Measurements from ENCODE around the gene RSU1.

DNA sequence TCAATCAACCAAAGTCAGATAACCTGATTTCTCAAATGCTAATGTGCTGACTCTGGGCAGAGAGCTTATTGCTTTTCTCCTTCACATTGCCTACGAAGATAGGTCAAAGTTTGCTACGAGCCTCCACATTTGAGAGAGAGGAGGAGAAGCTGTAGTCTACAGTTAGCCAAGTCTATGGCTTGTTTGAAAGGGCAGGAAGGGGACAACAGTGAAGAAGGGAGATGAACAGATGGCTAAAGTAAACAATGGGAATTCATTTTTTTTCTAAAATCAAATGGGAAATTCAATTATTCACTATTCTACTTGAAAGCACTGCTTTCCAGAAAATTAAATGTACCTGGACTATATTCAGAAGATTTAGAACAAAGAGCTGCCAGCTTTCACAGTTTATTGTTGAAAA, 168.9 kb downstream of the RSU1 start:
- no peak for TF ChIP-seq TAF1 (IDR thresholded peaks at IDR 0.05; ENCODE audit: low read depth, low read length)
- TF ChIP-seq POLR2A (IDR thresholded peaks at IDR 0.05; ENCODE audit: low read depth, low read length), result no peak
- TF ChIP-seq POLR2AphosphoS5 (IDR thresholded peaks at IDR 0.05; ENCODE audit: low read depth, low read length), result no peak

All from GM12891 (cell line).